KMS-11 (cell line): ENCODE results near the gene ZNF300.

ENCODE experiments used
- H2AFZ ChIP-seq: fragments of 200-600 bp; sonication (generic); 2 replicates; pipeline ENCODE4 v1.6.1; 2016; ENCODE audit warnings: antibody characterized with exemption, mixed run types, low read depth
- H3K27ac ChIP-seq: fragments of 200-600 bp; sonication (generic); 2 replicates; pipeline ENCODE4 v1.6.1; 2016; ENCODE audit warnings: mild to moderate bottlenecking, mixed run types
- H3K27me3 ChIP-seq: fragments of 200-600 bp; sonication (generic); 2 replicates; pipeline ENCODE4 v1.6.1; 2017; ENCODE audit warnings: mild to moderate bottlenecking, low read depth, mixed run types, moderate library complexity; ENCODE audit not compliant: insufficient read depth
- H3K36me3 ChIP-seq: fragments of 200-600 bp; sonication (generic); 2 replicates; pipeline ENCODE4 v1.6.1; 2017; ENCODE audit warnings: mild to moderate bottlenecking, mixed run types; ENCODE audit not compliant: insufficient read depth
- H3K4me1 ChIP-seq: fragments of 200-600 bp; sonication (generic); 2 replicates; pipeline ENCODE4 v1.6.1; 2016; ENCODE audit warnings: mild to moderate bottlenecking, low read depth, mixed run types; ENCODE audit not compliant: poor library complexity, severe bottlenecking
- H3K4me2 ChIP-seq: fragments of 200-600 bp; sonication (generic); 2 replicates; pipeline ENCODE4 v1.7.0; 2016; ENCODE audit warnings: mild to moderate bottlenecking, mixed run types
- H3K4me3 ChIP-seq: fragments of 200-600 bp; sonication (generic); IDR thresholded peaks from 2 replicates; pipeline ENCODE4 v1.6.1; 2017; ENCODE audit warnings: low read depth, low read length, mixed read lengths; ENCODE audit not compliant: insufficient read depth
- H3K79me2 ChIP-seq: fragments of 200-600 bp; sonication (generic); 2 replicates; pipeline ENCODE4 v1.6.1; 2016; ENCODE audit warnings: low read depth, mixed run types; ENCODE audit not compliant: insufficient read depth
- H3K9ac ChIP-seq: fragments of 200-600 bp; sonication (generic); 2 replicates; pipeline ENCODE4 v1.6.1; 2016; ENCODE audit warnings: mild to moderate bottlenecking, mixed run types
- H4K20me1 ChIP-seq: fragments of 200-600 bp; sonication (generic); 2 replicates; pipeline ENCODE4 v1.6.1; 2016; ENCODE audit warnings: mild to moderate bottlenecking, mixed run types; ENCODE audit not compliant: insufficient read depth
- TF ChIP-seq, protein P1 (sequence below): fragments of 200-600 bp; sonication (generic); conservative IDR thresholded peaks from 2 replicates; pipeline ENCODE4 v1.6.1; 2017; ENCODE audit warnings: low read depth, mild to moderate bottlenecking, antibody characterized with exemption, low read length, moderate library complexity, mixed read lengths

ZNF300 gene

DNA sequence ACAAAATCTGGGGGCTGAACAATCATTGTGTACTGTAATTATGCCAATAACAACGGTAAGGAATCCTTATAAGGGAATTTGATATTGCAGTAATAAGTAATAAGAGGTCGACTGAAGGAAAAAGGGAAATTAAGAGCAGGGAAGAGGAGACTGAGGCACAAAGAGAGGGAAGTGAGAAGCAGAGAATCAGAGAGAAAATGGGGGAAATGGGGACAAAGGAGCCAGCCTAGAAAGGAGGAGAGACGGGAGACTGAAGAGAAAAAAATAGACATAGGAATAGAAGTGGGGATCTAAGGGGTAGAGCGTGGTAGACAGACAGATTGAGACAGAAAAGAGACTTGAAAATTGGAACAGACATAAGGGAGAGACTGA lies 518 bp upstream of the ZNF300 start:
- no peak overlapping the region for H3K9ac ChIP-seq
- no peak overlapping the region for H3K4me3 ChIP-seq
- H4K20me1 ChIP-seq = no peaks in the 10 kb centered on the region
- H3K79me2 ChIP-seq = no peaks in the 10 kb centered on the region
- H3K27ac ChIP-seq = no peak overlapping the region
- TF ChIP-seq, protein P1, sequence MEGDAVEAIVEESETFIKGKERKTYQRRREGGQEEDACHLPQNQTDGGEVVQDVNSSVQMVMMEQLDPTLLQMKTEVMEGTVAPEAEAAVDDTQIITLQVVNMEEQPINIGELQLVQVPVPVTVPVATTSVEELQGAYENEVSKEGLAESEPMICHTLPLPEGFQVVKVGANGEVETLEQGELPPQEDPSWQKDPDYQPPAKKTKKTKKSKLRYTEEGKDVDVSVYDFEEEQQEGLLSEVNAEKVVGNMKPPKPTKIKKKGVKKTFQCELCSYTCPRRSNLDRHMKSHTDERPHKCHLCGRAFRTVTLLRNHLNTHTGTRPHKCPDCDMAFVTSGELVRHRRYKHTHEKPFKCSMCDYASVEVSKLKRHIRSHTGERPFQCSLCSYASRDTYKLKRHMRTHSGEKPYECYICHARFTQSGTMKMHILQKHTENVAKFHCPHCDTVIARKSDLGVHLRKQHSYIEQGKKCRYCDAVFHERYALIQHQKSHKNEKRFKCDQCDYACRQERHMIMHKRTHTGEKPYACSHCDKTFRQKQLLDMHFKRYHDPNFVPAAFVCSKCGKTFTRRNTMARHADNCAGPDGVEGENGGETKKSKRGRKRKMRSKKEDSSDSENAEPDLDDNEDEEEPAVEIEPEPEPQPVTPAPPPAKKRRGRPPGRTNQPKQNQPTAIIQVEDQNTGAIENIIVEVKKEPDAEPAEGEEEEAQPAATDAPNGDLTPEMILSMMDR = no peak
- H3K4me1 ChIP-seq = no peaks in the 10 kb centered on the region
- no peak overlapping the region for H2AFZ ChIP-seq
- H3K36me3 ChIP-seq = no peaks in the 10 kb centered on the region
- no peak overlapping the region for H3K4me2 ChIP-seq
- H3K27me3 ChIP-seq = no peaks in the 10 kb centered on the region

DNA sequence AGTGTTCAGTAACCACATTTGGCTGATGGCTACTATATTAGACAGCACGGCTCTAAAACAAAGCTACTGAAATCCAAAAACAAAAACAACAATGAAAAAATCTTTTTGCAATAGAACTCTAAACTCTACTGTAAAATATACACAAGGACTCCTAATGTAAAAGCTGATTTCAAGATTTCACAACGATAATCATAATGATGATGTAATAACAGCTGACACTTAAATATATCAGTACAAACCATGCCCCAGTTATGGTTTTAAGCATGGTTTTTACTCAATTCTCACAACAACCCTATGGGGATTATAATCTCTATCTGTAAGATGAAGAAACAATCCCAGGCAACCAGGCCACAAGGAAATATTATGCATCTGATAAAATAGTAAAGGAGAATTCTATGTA lies 3.3 kb downstream of the ZNF300 start:
- Histone ChIP-seq H2AFZ (no peak overlapping the region), H3K36me3 (no peaks in the 10 kb centered on the region), H3K27me3 (no peaks in the 10 kb centered on the region), H3K4me3 (no peak overlapping the region), H3K79me2 (no peaks in the 10 kb centered on the region), H3K4me2 (no peak overlapping the region), H3K4me1 (no peaks in the 10 kb centered on the region), H3K9ac (no peak overlapping the region), H3K27ac (no peak overlapping the region), H4K20me1 (no peaks in the 10 kb centered on the region)
- TF ChIP-seq, protein P1 = no peak

DNA sequence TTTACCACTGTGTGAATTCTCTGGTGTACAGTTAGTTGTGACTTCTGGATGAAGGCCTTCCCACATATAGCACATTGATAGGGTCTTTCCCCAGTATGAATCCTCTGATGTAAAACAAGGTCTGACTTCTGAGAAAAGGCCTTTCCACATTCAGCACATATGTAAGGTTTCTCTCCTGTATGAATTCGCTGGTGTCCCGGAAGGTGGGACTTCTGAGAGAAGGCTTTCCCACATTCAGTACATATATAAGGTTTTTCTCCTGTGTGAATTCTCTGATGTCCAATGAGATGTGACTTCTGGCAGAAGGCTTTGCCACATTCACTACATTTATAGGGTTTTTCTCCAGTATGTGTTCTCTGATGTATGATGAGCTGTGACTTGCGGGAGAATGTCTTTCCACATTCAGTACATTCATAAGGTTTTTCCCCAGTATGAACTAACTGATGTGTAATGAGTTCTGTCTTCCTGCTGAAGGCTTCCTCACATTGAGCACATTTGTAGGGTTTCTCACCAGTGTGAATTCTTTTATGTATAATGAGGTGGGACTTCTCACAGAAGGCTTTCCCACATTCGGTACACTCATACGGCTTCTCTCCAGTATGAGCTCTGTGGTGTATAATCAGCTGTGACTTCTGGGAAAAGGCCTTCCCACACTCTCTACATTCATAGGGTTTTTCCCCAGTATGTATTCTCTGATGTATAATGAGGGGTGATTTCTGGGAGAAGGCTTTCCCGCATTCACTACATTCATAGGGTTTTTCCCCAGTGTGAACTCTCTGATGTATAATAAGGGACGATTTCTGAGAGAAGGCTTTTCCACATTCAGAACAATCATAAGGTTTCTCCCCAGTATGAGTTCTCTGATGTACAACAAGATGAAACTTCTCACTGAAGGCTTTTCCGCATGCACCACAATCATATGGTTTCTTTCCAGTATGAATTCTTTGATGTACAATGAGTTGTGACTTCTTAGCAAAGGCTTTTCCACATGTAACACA lies 9.1 kb downstream of the ZNF300 start:
- Histone ChIP-seq H2AFZ (no peak overlapping the region), H3K9ac (no peak overlapping the region), H3K4me1 (no peaks in the 10 kb centered on the region), H3K4me2 (no peak overlapping the region), H3K36me3 (no peaks in the 10 kb centered on the region), H3K27ac (no peak overlapping the region), H3K27me3 (no peaks in the 10 kb centered on the region), H4K20me1 (no peaks in the 10 kb centered on the region), H3K79me2 (no peaks in the 10 kb centered on the region), H3K4me3 (no peak overlapping the region)
- TF ChIP-seq, protein P1 = no peak

DNA sequence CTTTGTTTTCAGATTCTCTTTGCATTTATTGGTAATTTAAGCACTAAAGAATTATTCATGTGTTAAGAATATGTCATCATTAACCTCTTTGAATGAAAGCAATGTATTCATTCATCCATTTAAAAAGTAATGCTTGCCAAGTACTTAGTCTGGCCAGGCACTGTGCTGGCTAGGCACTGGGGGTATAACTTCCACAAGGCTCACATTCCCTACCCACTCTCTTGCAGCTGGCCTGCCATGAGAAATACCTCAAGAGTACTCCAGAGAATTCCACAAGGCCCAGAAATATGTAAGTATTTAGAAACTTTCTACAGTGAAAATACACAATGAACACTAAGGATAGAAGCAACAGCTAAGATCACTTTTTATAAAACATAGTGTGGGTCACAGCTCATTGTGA lies 25.4 kb downstream of the ZNF300 start:
- Histone ChIP-seq H4K20me1 (no peaks in the 10 kb centered on the region), H3K27ac (no peak overlapping the region), H2AFZ (no peak overlapping the region), H3K4me1 (no peaks in the 10 kb centered on the region), H3K36me3 (no peaks in the 10 kb centered on the region), H3K4me2 (no peak overlapping the region), H3K79me2 (no peaks in the 10 kb centered on the region), H3K9ac (no peak overlapping the region), H3K27me3 (no peaks in the 10 kb centered on the region), H3K4me3 (no peak overlapping the region)
- TF ChIP-seq, protein P1 = no peak
